Glutamatergic neuron (in vitro differentiated cells): ENCODE results near the gene FAT1. TPM values are rescaled to one million over a fixed set of nuclear protein-coding genes. Genes with fewer than 3 reads are reported as not detected.

Experiments used
- DNase-seq: peaks from one replicate; pipeline ENCODE4 v3.0.0; 2022
- H3K27ac Mint-ChIP-seq: one replicate; pipeline ENCODE4 v1.8.0; 2020; ENCODE audit warnings: mild to moderate bottlenecking, mixed read lengths, inconsistent platforms; ENCODE audit not compliant: unreplicated experiment
- H3K27me3 Mint-ChIP-seq: one replicate; pipeline ENCODE4 v1.8.0; 2020; ENCODE audit warnings: mild to moderate bottlenecking, moderate library complexity, mixed read lengths, inconsistent platforms; ENCODE audit not compliant: unreplicated experiment
- H3K36me3 Mint-ChIP-seq: one replicate; pipeline ENCODE4 v1.8.0; 2020; ENCODE audit warnings: mild to moderate bottlenecking, mixed read lengths, inconsistent platforms; ENCODE audit not compliant: unreplicated experiment
- H3K4me1 Mint-ChIP-seq: one replicate; pipeline ENCODE4 v1.8.0; 2020; ENCODE audit warnings: mild to moderate bottlenecking, low read depth, mixed read lengths, inconsistent platforms; ENCODE audit not compliant: unreplicated experiment
- H3K4me3 Mint-ChIP-seq: one replicate; pipeline ENCODE4 v1.8.0; 2020; ENCODE audit warnings: mild to moderate bottlenecking, mixed read lengths, inconsistent platforms; ENCODE audit not compliant: unreplicated experiment
- H3K9me3 Mint-ChIP-seq: one replicate; pipeline ENCODE4 v1.8.0; 2020; ENCODE audit warnings: mild to moderate bottlenecking, moderate library complexity, mixed read lengths, inconsistent platforms; ENCODE audit not compliant: unreplicated experiment
- CTCF ChIP-seq: fragments of 200-600 bp; sonication (generic); IDR thresholded peaks from one replicate; pipeline ENCODE4 v1.5.0; 2021; ENCODE audit not compliant: partially characterized antibody, unreplicated experiment
- total RNA-seq: library from RNA; stranded (reverse); fragmentation: NEBNext Ultra II Directional; extraction: Animal tissue kit (Norgen Biotek cat#: 25700); gene quantifications from one replicate; pipeline ENCODE4 v1.2.1, GENCODE V29; 2021; ENCODE audit not compliant: unreplicated experiment

FAT1 gene
- total RNA-seq, 1 donor from 2014 or later, result 34.3 TPM

GRCh38 chr4:186717556-186717955 is 6.1 kb downstream of the FAT1 start:
- TF ChIP-seq CTCF, result no peak
- DNase-seq, result no peak
- peaks cover 4% of the 10 kb centered on the region for H3K27me3 Mint-ChIP-seq
- H3K9me3 Mint-ChIP-seq, result peaks cover under 1% of the 10 kb centered on the region
- no peak overlapping the region for H3K4me3 Mint-ChIP-seq
- no peak overlapping the region for H3K27ac Mint-ChIP-seq
- H3K36me3 Mint-ChIP-seq, result peaks cover 5% of the 10 kb centered on the region
- no peaks in the 10 kb centered on the region for H3K4me1 Mint-ChIP-seq

GRCh38 chr4:186715077-186715476 is 8.6 kb downstream of the FAT1 start:
- peaks cover 5% of the 10 kb centered on the region for H3K36me3 Mint-ChIP-seq
- no peaks in the 10 kb centered on the region for H3K9me3 Mint-ChIP-seq
- TF ChIP-seq CTCF, result no peak
- H3K27ac Mint-ChIP-seq, result no peak overlapping the region
- DNase-seq, result no peak
- no peaks in the 10 kb centered on the region for H3K4me1 Mint-ChIP-seq
- peaks cover 1% of the 10 kb centered on the region for H3K27me3 Mint-ChIP-seq
- H3K4me3 Mint-ChIP-seq, result no peak overlapping the region

- Mint-ChIP-seq H3K4me1 (no peaks in the 10 kb centered on the region), H3K36me3 (peaks cover 5% of the 10 kb centered on the region), H3K9me3 (no peaks in the 10 kb centered on the region), H3K27ac (no peak overlapping the region), H3K27me3 (peaks cover 1% of the 10 kb centered on the region), H3K4me3 (no peak overlapping the region)
- DNase-seq, result no peak
- TF ChIP-seq CTCF, result no peak
Observed at GRCh38 chr4:186714006-186714675, 9.5 kb downstream of the FAT1 start.

GRCh38 chr4:186712690-186713089 is 11.0 kb downstream of the FAT1 start:
- no peak for TF ChIP-seq CTCF
- DNase-seq, result no peak
- Mint-ChIP-seq H3K36me3 (peaks cover 5% of the 10 kb centered on the region), H3K4me3 (no peak overlapping the region), H3K4me1 (no peaks in the 10 kb centered on the region), H3K27me3 (peaks cover 1% of the 10 kb centered on the region), H3K9me3 (no peaks in the 10 kb centered on the region), H3K27ac (no peak overlapping the region)

GRCh38 chr4:186710521-186711119 is 13.0 kb downstream of the FAT1 start:
- no peak overlapping the region for H3K4me3 Mint-ChIP-seq
- H3K9me3 Mint-ChIP-seq, result no peaks in the 10 kb centered on the region
- H3K27me3 Mint-ChIP-seq, result peaks cover 3% of the 10 kb centered on the region
- H3K27ac Mint-ChIP-seq, result no peak overlapping the region
- DNase-seq, result no peak
- no peaks in the 10 kb centered on the region for H3K4me1 Mint-ChIP-seq
- TF ChIP-seq CTCF, result no peak
- peaks cover 5% of the 10 kb centered on the region for H3K36me3 Mint-ChIP-seq
